ENCODE data around the gene OSBPL3. TPM values are rescaled to one million over a fixed set of nuclear protein-coding genes. Genes with fewer than 3 reads are reported as not detected.

OSBPL3 gene
- polyA plus RNA-seq, 1 of the 3 experiments (the other 2 are of a cell fraction): 23.2 TPM

DNA sequence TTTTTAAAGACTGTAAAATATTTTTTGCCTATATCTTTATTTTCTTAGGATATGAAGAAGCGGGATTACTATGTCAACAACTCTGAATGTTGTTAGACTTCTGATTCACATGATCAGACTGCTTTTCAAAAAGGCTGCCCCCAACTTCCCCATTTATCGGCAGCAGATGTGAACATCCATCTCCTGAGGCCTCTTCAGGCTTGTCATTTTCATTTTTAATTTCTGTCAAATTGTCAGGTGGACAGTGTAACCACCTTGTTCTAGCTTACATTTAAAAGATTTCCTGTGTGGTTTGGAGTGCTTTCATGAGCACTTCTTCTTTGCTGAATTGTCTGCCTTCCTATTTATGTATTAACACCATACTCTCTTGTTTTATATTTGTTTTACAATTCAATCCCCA lies 143.9 kb downstream of the OSBPL3 start:
- Histone ChIP-seq H3K9ac (no peak overlapping the region), H3K4me2 (no peak overlapping the region), H2AFZ (ENCODE audit: low read depth) (no peak overlapping the region), H3K9me2 (no peaks in the 10 kb centered on the region), H4K20me1 (ENCODE audit: insufficient read depth) (no peaks in the 10 kb centered on the region), H3F3A (replicated peaks; ENCODE audit: insufficient read depth) (peaks cover 33% of the 10 kb centered on the region), H3K27ac (ENCODE audit: low read depth in 2 of 2, low read length in 1 of 2) (no peak overlapping the region), H3K4me1 (ENCODE audit: control insufficient read depth in 1 of 2, insufficient read depth in 2 of 2, low read depth in 1 of 2, low read length in 1 of 2) (peaks cover 0 to 22% of the 10 kb centered on the region in 2 experiments; a peak in 3 of 4 replicates), H3K36me3 (replicated peaks in 1 of 2; ENCODE audit: control insufficient read depth in 1 of 2, insufficient read depth in 2 of 2, low read length in 1 of 2) (peaks cover 15 to 49% of the 10 kb centered on the region in 2 experiments), H3K27me3 (ENCODE audit: insufficient read depth) (no peaks in the 10 kb centered on the region), H3K79me2 (ENCODE audit: insufficient read depth) (no peaks in the 10 kb centered on the region), H3K4me3 (ENCODE audit: low read depth in 2 of 2, low read length in 1 of 2) (no peak overlapping the region), H3K9me3 (no peaks in the 10 kb centered on the region)
- no peak for DNase-seq
- ChIA-PET CTCF (interaction anchor here (1.9 to 4.5 kb wide), 2 partner anchors 24 to 143 kb away, joined by 11 to 14 read pairs; partner anchors contain the start of gene OSBPL3), POLR2A (no interaction called here)
- TF ChIP-seq, protein P1, sequence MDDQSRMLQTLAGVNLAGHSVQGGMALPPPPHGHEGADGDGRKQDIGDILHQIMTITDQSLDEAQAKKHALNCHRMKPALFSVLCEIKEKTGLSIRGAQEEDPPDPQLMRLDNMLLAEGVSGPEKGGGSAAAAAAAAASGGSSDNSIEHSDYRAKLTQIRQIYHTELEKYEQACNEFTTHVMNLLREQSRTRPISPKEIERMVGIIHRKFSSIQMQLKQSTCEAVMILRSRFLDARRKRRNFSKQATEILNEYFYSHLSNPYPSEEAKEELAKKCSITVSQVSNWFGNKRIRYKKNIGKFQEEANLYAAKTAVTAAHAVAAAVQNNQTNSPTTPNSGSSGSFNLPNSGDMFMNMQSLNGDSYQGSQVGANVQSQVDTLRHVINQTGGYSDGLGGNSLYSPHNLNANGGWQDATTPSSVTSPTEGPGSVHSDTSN (IDR thresholded peaks at IDR 0.05): no peak
- TF ChIP-seq GABPA (IDR thresholded peaks at IDR 0.05; ENCODE audit: low read depth): no peak
- TF ChIP-seq ELF1 (IDR thresholded peaks at IDR 0.05): no peak
- TF ChIP-seq, protein P2, sequence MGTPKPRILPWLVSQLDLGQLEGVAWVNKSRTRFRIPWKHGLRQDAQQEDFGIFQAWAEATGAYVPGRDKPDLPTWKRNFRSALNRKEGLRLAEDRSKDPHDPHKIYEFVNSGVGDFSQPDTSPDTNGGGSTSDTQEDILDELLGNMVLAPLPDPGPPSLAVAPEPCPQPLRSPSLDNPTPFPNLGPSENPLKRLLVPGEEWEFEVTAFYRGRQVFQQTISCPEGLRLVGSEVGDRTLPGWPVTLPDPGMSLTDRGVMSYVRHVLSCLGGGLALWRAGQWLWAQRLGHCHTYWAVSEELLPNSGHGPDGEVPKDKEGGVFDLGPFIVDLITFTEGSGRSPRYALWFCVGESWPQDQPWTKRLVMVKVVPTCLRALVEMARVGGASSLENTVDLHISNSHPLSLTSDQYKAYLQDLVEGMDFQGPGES (IDR thresholded peaks at IDR 0.05; ENCODE audit: low read depth, low read length): no peak
- WGBS (ENCODE audit: low lambda C conversion rate): 96% methylated on average over 2 of the region's 2 CpGs

DNA sequence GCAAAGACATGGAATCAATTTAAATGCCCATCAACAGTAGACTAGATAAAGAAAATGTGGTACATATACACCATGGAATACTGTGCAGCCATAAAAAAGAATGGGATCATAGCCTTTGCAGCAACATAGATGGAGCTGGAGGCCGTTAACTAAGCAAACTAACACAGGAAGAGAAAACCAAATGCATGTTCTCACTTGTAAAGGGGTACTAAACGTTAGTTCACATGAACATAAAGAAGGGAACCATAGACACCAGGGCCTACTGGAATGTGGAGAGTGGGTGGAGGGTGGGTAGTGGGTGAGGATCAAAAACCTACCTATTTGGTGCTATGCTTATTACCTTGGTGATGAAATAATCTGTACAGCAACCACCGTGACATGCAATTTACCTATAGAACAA lies 144.3 kb downstream of the OSBPL3 start:
- Histone ChIP-seq H3K9ac (no peak overlapping the region), H3F3A (replicated peaks; ENCODE audit: insufficient read depth) (peaks cover 37% of the 10 kb centered on the region), H3K27me3 (ENCODE audit: insufficient read depth) (no peaks in the 10 kb centered on the region), H3K9me2 (no peaks in the 10 kb centered on the region), H3K4me1 (ENCODE audit: control insufficient read depth in 1 of 2, insufficient read depth in 2 of 2, low read depth in 1 of 2, low read length in 1 of 2) (peaks cover 0 to 23% of the 10 kb centered on the region in 2 experiments), H3K27ac (ENCODE audit: low read depth in 2 of 2, low read length in 1 of 2) (no peak overlapping the region), H3K79me2 (ENCODE audit: insufficient read depth) (no peaks in the 10 kb centered on the region), H3K36me3 (replicated peaks in 1 of 2; ENCODE audit: control insufficient read depth in 1 of 2, insufficient read depth in 2 of 2, low read length in 1 of 2) (peaks cover 15 to 50% of the 10 kb centered on the region in 2 experiments), H2AFZ (ENCODE audit: low read depth) (no peak overlapping the region), H3K4me3 (ENCODE audit: low read depth in 2 of 2, low read length in 1 of 2) (no peak overlapping the region), H3K9me3 (no peaks in the 10 kb centered on the region), H4K20me1 (ENCODE audit: insufficient read depth) (no peaks in the 10 kb centered on the region), H3K4me2 (no peak overlapping the region)
- ChIA-PET POLR2A (no interaction called here), CTCF (interaction anchor here (0.9 to 4.5 kb wide), 5 partner anchors 17 to 259 kb away, joined by 3 to 14 read pairs (median 7); no protein-coding TSS in a partner anchor)
- WGBS (ENCODE audit: low lambda C conversion rate): 96% methylated on average over 3 of the region's 3 CpGs
- no peak for DNase-seq
- TF ChIP-seq RFX5 (IDR thresholded peaks at IDR 0.05; ENCODE audit: low read length): no peak
- TF ChIP-seq, protein P2 (IDR thresholded peaks at IDR 0.05; ENCODE audit: low read depth, low read length): no peak
- no peak for TF ChIP-seq POLR2AphosphoS5 (IDR thresholded peaks at IDR 0.05; ENCODE audit: low read depth, low read length)
- TF ChIP-seq FOSL2 (IDR thresholded peaks at IDR 0.05; ENCODE audit: borderline replicate concordance, low read depth): no peak
- TF ChIP-seq, protein P3, sequence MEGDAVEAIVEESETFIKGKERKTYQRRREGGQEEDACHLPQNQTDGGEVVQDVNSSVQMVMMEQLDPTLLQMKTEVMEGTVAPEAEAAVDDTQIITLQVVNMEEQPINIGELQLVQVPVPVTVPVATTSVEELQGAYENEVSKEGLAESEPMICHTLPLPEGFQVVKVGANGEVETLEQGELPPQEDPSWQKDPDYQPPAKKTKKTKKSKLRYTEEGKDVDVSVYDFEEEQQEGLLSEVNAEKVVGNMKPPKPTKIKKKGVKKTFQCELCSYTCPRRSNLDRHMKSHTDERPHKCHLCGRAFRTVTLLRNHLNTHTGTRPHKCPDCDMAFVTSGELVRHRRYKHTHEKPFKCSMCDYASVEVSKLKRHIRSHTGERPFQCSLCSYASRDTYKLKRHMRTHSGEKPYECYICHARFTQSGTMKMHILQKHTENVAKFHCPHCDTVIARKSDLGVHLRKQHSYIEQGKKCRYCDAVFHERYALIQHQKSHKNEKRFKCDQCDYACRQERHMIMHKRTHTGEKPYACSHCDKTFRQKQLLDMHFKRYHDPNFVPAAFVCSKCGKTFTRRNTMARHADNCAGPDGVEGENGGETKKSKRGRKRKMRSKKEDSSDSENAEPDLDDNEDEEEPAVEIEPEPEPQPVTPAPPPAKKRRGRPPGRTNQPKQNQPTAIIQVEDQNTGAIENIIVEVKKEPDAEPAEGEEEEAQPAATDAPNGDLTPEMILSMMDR (IDR thresholded peaks at IDR 0.05): no peak
- no peak for TF ChIP-seq YY1 (IDR thresholded peaks at IDR 0.05; ENCODE audit: low read depth)
- TF ChIP-seq, protein P4, sequence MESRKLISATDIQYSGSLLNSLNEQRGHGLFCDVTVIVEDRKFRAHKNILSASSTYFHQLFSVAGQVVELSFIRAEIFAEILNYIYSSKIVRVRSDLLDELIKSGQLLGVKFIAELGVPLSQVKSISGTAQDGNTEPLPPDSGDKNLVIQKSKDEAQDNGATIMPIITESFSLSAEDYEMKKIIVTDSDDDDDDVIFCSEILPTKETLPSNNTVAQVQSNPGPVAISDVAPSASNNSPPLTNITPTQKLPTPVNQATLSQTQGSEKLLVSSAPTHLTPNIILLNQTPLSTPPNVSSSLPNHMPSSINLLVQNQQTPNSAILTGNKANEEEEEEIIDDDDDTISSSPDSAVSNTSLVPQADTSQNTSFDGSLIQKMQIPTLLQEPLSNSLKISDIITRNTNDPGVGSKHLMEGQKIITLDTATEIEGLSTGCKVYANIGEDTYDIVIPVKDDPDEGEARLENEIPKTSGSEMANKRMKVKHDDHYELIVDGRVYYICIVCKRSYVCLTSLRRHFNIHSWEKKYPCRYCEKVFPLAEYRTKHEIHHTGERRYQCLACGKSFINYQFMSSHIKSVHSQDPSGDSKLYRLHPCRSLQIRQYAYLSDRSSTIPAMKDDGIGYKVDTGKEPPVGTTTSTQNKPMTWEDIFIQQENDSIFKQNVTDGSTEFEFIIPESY (IDR thresholded peaks at IDR 0.05; ENCODE audit: borderline replicate concordance, low read depth): no peak
- no peak for TF ChIP-seq GABPA (IDR thresholded peaks at IDR 0.05; ENCODE audit: low read depth)
- TF ChIP-seq RCOR1 (IDR thresholded peaks at IDR 0.05; ENCODE audit: low read length): no peak
- TF ChIP-seq CHD2 (IDR thresholded peaks at IDR 0.05; ENCODE audit: low read length, partially characterized antibody): no peak
- TF ChIP-seq TEAD4 (IDR thresholded peaks at IDR 0.05; ENCODE audit: borderline replicate concordance, insufficient read depth): no peak
- TF ChIP-seq EP300 (IDR thresholded peaks at IDR 0.05; ENCODE audit: borderline replicate concordance in 1 of 2, low read depth in 1 of 2, low read length in 1 of 2): no peak
- TF ChIP-seq, protein P1 (IDR thresholded peaks at IDR 0.05): no peak
- TF ChIP-seq GATA2 (CRISPR knock-in tag; IDR thresholded peaks at IDR 0.05): no peak
- no peak for TF ChIP-seq SMC3 (IDR thresholded peaks at IDR 0.05; ENCODE audit: low read depth, low read length)
- TF ChIP-seq TCF12 (IDR thresholded peaks at IDR 0.05): no peak

Measured in SK-N-SH (cell line).